HG02973 (cell line): ENCODE measurements around the gene MTARC2.
"Not testable (repeated sequence)": the region's sequence is repeated elsewhere in the genome, so short reads cannot be mapped to it uniquely, and the experiment has no call there.

Experiments
- ATAC-seq: cut with Tn5 transposase; IDR thresholded peaks from one replicate; pipeline ENCODE4 v1.9.1; 2021; ENCODE audit warnings: moderate library complexity; ENCODE audit not compliant: unreplicated experiment

MTARC2 gene

GRCh38 chr1:220732137-220732536, 16.0 kb upstream of the MTARC2 start:
- ATAC-seq: no peak

- ATAC-seq: no peak
These were observed 15.5 kb upstream of the MTARC2 start for GRCh38 chr1:220732621-220733020.

- peak; percentile 92 for ATAC-seq
These were observed 15.0 kb upstream of the MTARC2 start for GRCh38 chr1:220733086-220733601.

- no peak for ATAC-seq
These were observed 13.4 kb upstream of the MTARC2 start for GRCh38 chr1:220734571-220735326.

GRCh38 chr1:220736283-220736682, 11.8 kb upstream of the MTARC2 start:
- not testable (repeated sequence) for ATAC-seq

GRCh38 chr1:220741349-220741748, 6.8 kb upstream of the MTARC2 start:
- no peak for ATAC-seq

- no peak for ATAC-seq
These were observed 6.3 kb upstream of the MTARC2 start for GRCh38 chr1:220741825-220742224.

GRCh38 chr1:220742520-220742919, 5.6 kb upstream of the MTARC2 start:
- ATAC-seq: no peak

GRCh38 chr1:220746851-220747250, 1.3 kb upstream of the MTARC2 start:
- no peak for ATAC-seq

- ATAC-seq: no peak
These were observed 559 bp upstream of the MTARC2 start for GRCh38 chr1:220747437-220748088.

GRCh38 chr1:220748936-220749335, 814 bp downstream of the MTARC2 start:
- ATAC-seq: no peak

- no peak for ATAC-seq
These were observed 2.0 kb downstream of the MTARC2 start for GRCh38 chr1:220750131-220750515.

- ATAC-seq: no peak
These were observed 3.0 kb downstream of the MTARC2 start for GRCh38 chr1:220751111-220751510.

GRCh38 chr1:220754212-220754917, 6.2 kb downstream of the MTARC2 start:
- ATAC-seq: no peak

GRCh38 chr1:220754918-220755295, 6.8 kb downstream of the MTARC2 start:
- no peak for ATAC-seq

GRCh38 chr1:220755309-220755708, 7.2 kb downstream of the MTARC2 start:
- no peak for ATAC-seq

GRCh38 chr1:220757441-220757840, 9.3 kb downstream of the MTARC2 start:
- no peak for ATAC-seq

GRCh38 chr1:220759147-220759546, 11.0 kb downstream of the MTARC2 start:
- ATAC-seq: no peak

- no peak for ATAC-seq
These were observed 13.7 kb downstream of the MTARC2 start for GRCh38 chr1:220761688-220762427.

- no peak for ATAC-seq
These were observed 16.6 kb downstream of the MTARC2 start for GRCh38 chr1:220764757-220765156.
